CD4-positive, alpha-beta T cell (primary cell): ENCODE data around the gene PCDH9. TPM values are rescaled to one million over a fixed set of nuclear protein-coding genes. Genes with fewer than 3 reads are reported as not detected.

Experiments used
- ATAC-seq: fragments of 200-7000 bp; cut with Tn5 transposase; one replicate; pipeline ENCODE4 v1.10.0; 2022; ENCODE audit warnings: mild to moderate bottlenecking; ENCODE audit not compliant: poor library complexity
- CTCF ChIA-PET: fragments of 350-600 bp; sonication (Branson Sonifier 250); formaldehyde crosslinking; loops from one replicate; lab custom pipeline; 2021; ENCODE audit warnings: antibody characterized with exemption, inconsistent platforms; lab: Charles Lee
- POLR2A ChIA-PET: fragments of 350-600 bp; sonication (Branson Sonifier 250); formaldehyde crosslinking; loops from one replicate; lab custom pipeline; 2021; ENCODE audit warnings: antibody characterized with exemption, inconsistent platforms; lab: Charles Lee
- DNase-seq, 14 experiments: peaks; one replicate each; pipeline ENCODE4 v3.0.0-alpha.2; 2013 to 2020; ENCODE audit warnings: mixed read lengths in 2 of 14
- H3K27ac ChIP-seq, 2 donors: one replicate each; pipeline versions ENCODE4 v1.5.1 to v1.7.0; 2013; ENCODE audit warnings: low read length in 2 of 2, low read depth in 1 of 2, mild to moderate bottlenecking in 1 of 2
- H3K27me3 ChIP-seq, 2 experiments: 1 replicate in 1 of 2; 2 replicates in 1 of 2; pipeline versions ENCODE4 v1.6.1 to v1.7.0; 2013; ENCODE audit warnings: low read length in 2 of 2, control low read depth in 1 of 2, mild to moderate bottlenecking in 1 of 2, moderate library complexity in 1 of 2; ENCODE audit not compliant: insufficient read depth in 2 of 2, control insufficient read depth in 1 of 2
- H3K36me3 ChIP-seq: one replicate; pipeline ENCODE4 v1.6.1; 2013; ENCODE audit warnings: low read length, control low read depth; ENCODE audit not compliant: insufficient read depth
- H3K4me1 ChIP-seq: one replicate; pipeline ENCODE4 v1.6.1; 2013; ENCODE audit warnings: low read length, control low read depth; ENCODE audit not compliant: insufficient read depth
- H3K4me3 ChIP-seq: one replicate; pipeline ENCODE4 v1.5.1; 2013; ENCODE audit warnings: mild to moderate bottlenecking, low read length, moderate library complexity
- H3K9me3 ChIP-seq, 2 experiments: 1 replicate in 1 of 2; 2 replicates in 1 of 2; pipeline versions ENCODE4 v1.6.1 to v1.7.0; 2013; ENCODE audit warnings: low read length in 2 of 2, mild to moderate bottlenecking in 2 of 2, control low read depth in 1 of 2, moderate library complexity in 1 of 2; ENCODE audit not compliant: control insufficient read depth in 1 of 2, insufficient read depth in 1 of 2
- H3K27ac Mint-ChIP-seq: one replicate; pipeline ENCODE4 v1.8.0; 2020; ENCODE audit warnings: mixed read lengths
- H3K27me3 Mint-ChIP-seq: one replicate; pipeline ENCODE4 v1.8.0; 2021; ENCODE audit warnings: mixed read lengths
- H3K36me3 Mint-ChIP-seq: one replicate; pipeline ENCODE4 v1.8.0; 2021; ENCODE audit warnings: low read depth, mixed read lengths
- H3K4me1 Mint-ChIP-seq: one replicate; pipeline ENCODE4 v1.8.0; 2021; ENCODE audit warnings: low read depth, mixed read lengths
- H3K4me3 Mint-ChIP-seq: one replicate; pipeline ENCODE4 v1.8.0; 2020; ENCODE audit warnings: mild to moderate bottlenecking, mixed read lengths
- H3K9me3 Mint-ChIP-seq: one replicate; pipeline ENCODE4 v1.8.0; 2020; ENCODE audit warnings: mixed read lengths
- CTCF ChIP-seq: fragments of 200-600 bp; IDR thresholded peaks from one replicate; pipeline ENCODE4 v1.8.0; 2022; ENCODE audit warnings: antibody characterized with exemption, mild to moderate bottlenecking
- intact Hi-C, 2 experiments: fragments of 100-400 bp; cut with DNase I in 1 of 2; cut with micrococcal nuclease in 1 of 2; formaldehyde crosslinking; loops; one replicate each; pipeline versions ENCODE4 v1.15.1 to v1.9.0; 2023 to 2025; cut with DNase I, micrococcal nuclease
- total RNA-seq, 174 experiments: library from RNA in 2 of 174; stranded (reverse) in 2 of 174; gene quantifications; one replicate each; pipeline ENCODE4 v1.2.3 and lab custom pipeline; 2021 to 2026

The PCDH9 gene
- total RNA-seq, 2 experiments from 2014 or later, result 0.08 to 0.19 TPM

GRCh38 chr13:67036699-67037457 lies 193.3 kb downstream of the PCDH9 start:
- ATAC-seq (no peak), DNase-seq (no peak)
- no peaks in the 10 kb centered on the region for H3K4me1 Mint-ChIP-seq
- TF ChIP-seq CTCF, result no peak
- no peak overlapping the region for H3K27ac Mint-ChIP-seq
- no peak overlapping the region for H3K4me3 Mint-ChIP-seq
- Histone ChIP-seq H3K4me3 (no peak overlapping the region), H3K9me3 (no peaks in the 10 kb centered on the region), H3K27ac (no peak overlapping the region), H3K36me3 (no peaks in the 10 kb centered on the region), H3K4me1 (no peaks in the 10 kb centered on the region), H3K27me3 (no peaks in the 10 kb centered on the region)
- intact Hi-C loops, result no loop called here
- CTCF ChIA-PET, result no interaction called here
- no peaks in the 10 kb centered on the region for H3K27me3 Mint-ChIP-seq
- no peaks in the 10 kb centered on the region for H3K36me3 Mint-ChIP-seq
- POLR2A ChIA-PET, result no interaction called here
- no peaks in the 10 kb centered on the region for H3K9me3 Mint-ChIP-seq

GRCh38 chr13:67033170-67033569 lies 197.0 kb downstream of the PCDH9 start:
- no peak for TF ChIP-seq CTCF
- ChIA-PET CTCF (no interaction called here), POLR2A (no interaction called here)
- no peak overlapping the region for H3K27ac Mint-ChIP-seq
- no peak overlapping the region for H3K4me3 Mint-ChIP-seq
- no peak for ATAC-seq
- H3K36me3 Mint-ChIP-seq, result no peaks in the 10 kb centered on the region
- H3K36me3 ChIP-seq, result no peaks in the 10 kb centered on the region
- H3K9me3 Mint-ChIP-seq, result no peaks in the 10 kb centered on the region
- no peaks in the 10 kb centered on the region for H3K4me1 Mint-ChIP-seq
- H3K27me3 ChIP-seq, result no peaks in the 10 kb centered on the region
- DNase-seq, result no peak
- H3K27ac ChIP-seq, result no peak overlapping the region
- no peak overlapping the region for H3K4me3 ChIP-seq
- H3K9me3 ChIP-seq, result no peaks in the 10 kb centered on the region
- H3K27me3 Mint-ChIP-seq, result no peaks in the 10 kb centered on the region
- no peaks in the 10 kb centered on the region for H3K4me1 ChIP-seq
- intact Hi-C loops, result no loop called here

GRCh38 chr13:67023130-67023876 lies 206.8 kb downstream of the PCDH9 start:
- H3K9me3 ChIP-seq, result peaks cover 0 to 4% of the 10 kb centered on the region in 2 experiments
- no peaks in the 10 kb centered on the region for H3K9me3 Mint-ChIP-seq
- H3K27me3 Mint-ChIP-seq, result no peaks in the 10 kb centered on the region
- no peaks in the 10 kb centered on the region for H3K36me3 ChIP-seq
- H3K27me3 ChIP-seq, result no peaks in the 10 kb centered on the region
- no peaks in the 10 kb centered on the region for H3K36me3 Mint-ChIP-seq
- intact Hi-C loops, result no loop called here
- H3K27ac Mint-ChIP-seq, result no peak overlapping the region
- CTCF ChIA-PET, result no interaction called here
- no peaks in the 10 kb centered on the region for H3K4me1 ChIP-seq
- H3K4me3 ChIP-seq, result no peak overlapping the region
- POLR2A ChIA-PET, result no interaction called here
- H3K4me3 Mint-ChIP-seq, result no peak overlapping the region
- H3K27ac ChIP-seq, result no peak overlapping the region
- ATAC-seq (no peak), DNase-seq (no peak)
- TF ChIP-seq CTCF, result no peak
- H3K4me1 Mint-ChIP-seq, result peaks cover 13% of the 10 kb centered on the region
